CD4-positive, alpha-beta T cell treated with Interleukin-6 for 4 hours (primary cell): ENCODE measurements around the gene DOCK7.
"Not testable (repeated sequence)": the region's sequence is repeated elsewhere in the genome, so short reads cannot be mapped to it uniquely, and the experiment has no call there.

Experiments
- DNase-seq: peaks from one replicate; pipeline ENCODE4 v3.0.0-alpha.2; 2020; ENCODE audit warnings: mixed read lengths

Gene DOCK7

GRCh38 chr1:62687903-62688686 lies at the start of gene DOCK7:
DOCK7 (minus strand) TSS chr1:62688386; CDS start chr1:62688264, 122 bp downstream.
- peak; percentile 69 for DNase-seq

- no peak for DNase-seq
Measured at GRCh38 chr1:62735491-62736171, 47.4 kb upstream of the DOCK7 start.

- no peak for DNase-seq
Measured at GRCh38 chr1:62732331-62732730, 44.1 kb upstream of the DOCK7 start.

GRCh38 chr1:62728963-62729362 lies 40.8 kb upstream of the DOCK7 start:
- no peak for DNase-seq

GRCh38 chr1:62727656-62728407 lies 39.6 kb upstream of the DOCK7 start:
- no peak for DNase-seq

- no peak for DNase-seq
Measured at GRCh38 chr1:62726011-62726442, 37.8 kb upstream of the DOCK7 start.

GRCh38 chr1:62725255-62725654 lies 37.1 kb upstream of the DOCK7 start:
- DNase-seq, result no peak

- DNase-seq, result no peak
Measured at GRCh38 chr1:62724430-62724829, 36.2 kb upstream of the DOCK7 start.

- DNase-seq, result no peak
Measured at GRCh38 chr1:62723883-62724282, 35.7 kb upstream of the DOCK7 start.

- DNase-seq, result no peak
Measured at GRCh38 chr1:62722796-62723195, 34.6 kb upstream of the DOCK7 start.

- no peak for DNase-seq
Measured at GRCh38 chr1:62720946-62721554, 32.9 kb upstream of the DOCK7 start.

GRCh38 chr1:62718400-62718799 lies 30.2 kb upstream of the DOCK7 start:
- not testable (repeated sequence) for DNase-seq

- no peak for DNase-seq
Measured at GRCh38 chr1:62717483-62717882, 29.3 kb upstream of the DOCK7 start.

GRCh38 chr1:62716397-62716796 lies 28.2 kb upstream of the DOCK7 start:
- no peak for DNase-seq

GRCh38 chr1:62712336-62713243 lies 24.4 kb upstream of the DOCK7 start:
- DNase-seq, result no peak

- DNase-seq, result no peak
Measured at GRCh38 chr1:62707744-62708120, 19.5 kb upstream of the DOCK7 start.

- no peak for DNase-seq
Measured at GRCh38 chr1:62706985-62707743, 19.0 kb upstream of the DOCK7 start.

- DNase-seq, result not testable (repeated sequence)
Measured at GRCh38 chr1:62698161-62698560, 10.0 kb upstream of the DOCK7 start.

GRCh38 chr1:62694479-62694878 lies 6.3 kb upstream of the DOCK7 start:
- DNase-seq, result not testable (repeated sequence)

GRCh38 chr1:62693123-62693522 lies 4.9 kb upstream of the DOCK7 start:
- no peak for DNase-seq
